AG10803 (cell line): ENCODE results near the gene LCE3E.

Experiments
- DNase-seq: peaks from one replicate; pipeline ENCODE4 v3.0.0; 2010; ENCODE audit warnings: low read depth
- H3K4me3 ChIP-seq: 2 replicates; pipeline ENCODE4 v1.5.1; 2011; ENCODE audit warnings: mild to moderate bottlenecking, low read length, control low read depth
- TF ChIP-seq, protein P1 (sequence below): conservative IDR thresholded peaks from 2 replicates; pipeline ENCODE4 v1.5.1; 2011; ENCODE audit warnings: mild to moderate bottlenecking, low read length, control low read depth, inconsistent platforms

LCE3E gene

DNA sequence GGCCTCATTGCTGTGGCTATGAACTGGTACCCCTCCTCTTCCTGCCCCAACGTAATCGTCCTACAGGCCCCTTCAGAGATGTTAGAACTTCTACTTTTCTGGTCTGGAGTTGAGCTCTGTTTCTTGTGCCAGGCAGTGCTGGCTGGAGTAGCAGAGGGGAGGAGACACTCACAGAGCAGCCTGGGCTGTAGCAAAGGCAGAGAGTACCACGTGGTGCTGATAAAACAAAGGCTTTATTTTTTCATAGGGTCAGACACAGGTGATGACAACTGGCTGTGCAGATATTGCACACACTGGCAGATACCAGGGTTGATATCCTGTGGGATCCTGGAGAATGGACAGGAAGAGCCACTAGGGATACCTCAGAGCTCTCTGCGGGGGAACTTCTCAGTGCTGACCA lies 29.1 kb downstream of the LCE3E start:
- DNase-seq, result no peak
- TF ChIP-seq, protein P1, sequence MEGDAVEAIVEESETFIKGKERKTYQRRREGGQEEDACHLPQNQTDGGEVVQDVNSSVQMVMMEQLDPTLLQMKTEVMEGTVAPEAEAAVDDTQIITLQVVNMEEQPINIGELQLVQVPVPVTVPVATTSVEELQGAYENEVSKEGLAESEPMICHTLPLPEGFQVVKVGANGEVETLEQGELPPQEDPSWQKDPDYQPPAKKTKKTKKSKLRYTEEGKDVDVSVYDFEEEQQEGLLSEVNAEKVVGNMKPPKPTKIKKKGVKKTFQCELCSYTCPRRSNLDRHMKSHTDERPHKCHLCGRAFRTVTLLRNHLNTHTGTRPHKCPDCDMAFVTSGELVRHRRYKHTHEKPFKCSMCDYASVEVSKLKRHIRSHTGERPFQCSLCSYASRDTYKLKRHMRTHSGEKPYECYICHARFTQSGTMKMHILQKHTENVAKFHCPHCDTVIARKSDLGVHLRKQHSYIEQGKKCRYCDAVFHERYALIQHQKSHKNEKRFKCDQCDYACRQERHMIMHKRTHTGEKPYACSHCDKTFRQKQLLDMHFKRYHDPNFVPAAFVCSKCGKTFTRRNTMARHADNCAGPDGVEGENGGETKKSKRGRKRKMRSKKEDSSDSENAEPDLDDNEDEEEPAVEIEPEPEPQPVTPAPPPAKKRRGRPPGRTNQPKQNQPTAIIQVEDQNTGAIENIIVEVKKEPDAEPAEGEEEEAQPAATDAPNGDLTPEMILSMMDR, result no peak
- H3K4me3 ChIP-seq, result no peak overlapping the region

DNA sequence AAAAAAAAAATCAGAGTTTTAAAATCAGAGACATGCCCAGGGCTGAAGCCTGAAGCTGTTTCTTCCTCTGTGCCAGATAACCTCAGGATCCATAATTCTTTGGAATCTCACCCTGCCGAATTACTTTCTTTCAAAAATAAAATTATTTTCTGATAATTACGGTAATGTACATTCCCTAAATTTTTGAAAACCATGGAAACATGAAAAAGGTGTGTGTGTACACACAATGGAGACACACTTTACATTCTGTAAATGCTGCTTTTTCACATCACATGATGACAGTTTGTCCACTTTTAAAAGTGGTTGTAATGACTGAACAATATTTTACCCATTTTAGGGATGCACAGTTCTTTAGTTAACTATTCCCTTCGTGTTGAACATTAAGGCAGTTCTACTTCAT lies 30.8 kb downstream of the LCE3E start:
- DNase-seq, result no peak
- TF ChIP-seq, protein P1, result no peak
- no peak overlapping the region for H3K4me3 ChIP-seq

- no peak overlapping the region for H3K4me3 ChIP-seq
- TF ChIP-seq, protein P1, result peak; percentile 85
- peak; percentile 43 for DNase-seq
Measured at GRCh38 chr1:152533327-152533938, 33.1 kb downstream of the LCE3E start.

- H3K4me3 ChIP-seq, result no peak overlapping the region
- TF ChIP-seq, protein P1, result no peak
- DNase-seq, result no peak
Measured at GRCh38 chr1:152525080-152525641, 41.4 kb downstream of the LCE3E start.

- TF ChIP-seq, protein P1, result no peak
- no peak for DNase-seq
- no peak overlapping the region for H3K4me3 ChIP-seq
Measured at GRCh38 chr1:152520561-152521090, 46.0 kb downstream of the LCE3E start.

DNA sequence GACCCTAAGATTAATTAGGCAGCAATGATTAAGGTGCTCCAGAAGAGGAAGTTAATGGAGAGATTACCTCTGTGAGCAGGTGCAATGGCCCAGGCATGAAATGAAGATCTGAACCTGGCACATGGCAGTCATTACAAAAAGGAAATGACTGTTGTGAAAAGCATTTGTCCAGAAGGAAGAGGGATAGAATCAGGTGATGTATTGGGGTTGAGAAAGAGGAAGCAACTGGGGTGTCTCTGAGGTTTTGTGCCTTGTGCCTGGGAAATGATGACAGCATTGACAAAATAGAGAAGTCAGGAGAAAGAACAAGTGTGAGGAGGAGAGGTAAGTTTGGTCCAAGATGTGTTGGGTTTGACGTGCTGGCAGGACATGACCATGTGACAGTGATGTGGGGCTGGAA lies 46.7 kb downstream of the LCE3E start:
- TF ChIP-seq, protein P1, result no peak
- DNase-seq, result no peak
- no peak overlapping the region for H3K4me3 ChIP-seq

- TF ChIP-seq, protein P1, result no peak
- peak; percentile 5 for DNase-seq
Measured at GRCh38 chr1:152517237-152517811, 49.3 kb downstream of the LCE3E start.

More at GRCh38 chr1:152517237-152517811, 49.3 kb downstream of the LCE3E start:
- no peak overlapping the region for H3K4me3 ChIP-seq
